ENCODE measurements around the gene AMN1. TPM values are rescaled to one million over a fixed set of nuclear protein-coding genes. Genes with fewer than 3 reads are reported as not detected.

The AMN1 gene
- total and polyA plus RNA-seq, 8 donors = 3.5 to 8.4 (median 4.9) TPM

DNA sequence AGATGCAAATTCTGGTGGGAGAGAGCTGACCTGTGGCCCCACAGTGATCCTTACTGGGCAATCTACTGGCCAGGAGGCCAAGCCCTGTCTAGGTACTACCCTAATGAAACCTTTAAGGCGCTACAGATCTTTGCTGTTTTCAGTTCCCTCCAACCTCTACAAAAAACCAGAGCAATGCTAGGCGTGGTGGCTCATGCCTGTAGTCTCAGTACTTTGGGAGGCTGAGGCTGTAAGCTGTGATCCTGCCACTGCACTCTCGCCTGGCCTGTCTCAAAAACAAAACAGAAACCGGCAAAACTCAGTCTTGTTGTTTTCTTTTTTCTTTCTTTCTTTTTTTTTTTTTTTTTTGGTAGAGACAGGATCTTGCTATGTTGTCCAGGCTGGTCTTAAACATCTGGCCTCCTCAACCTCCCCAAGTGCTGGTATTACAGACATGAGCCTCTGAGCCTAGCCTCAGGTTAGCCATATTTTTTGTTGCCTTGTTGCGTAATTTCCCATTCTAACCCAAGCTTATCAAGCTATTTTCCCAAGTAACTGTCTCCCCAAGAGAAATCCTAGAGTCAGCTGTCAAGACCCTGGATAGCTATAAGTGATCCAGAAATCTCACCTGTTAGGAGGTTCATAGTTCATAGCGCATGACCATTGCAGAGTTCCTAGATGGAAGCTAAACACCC, 66.5 kb downstream of the AMN1 start:
- DNase-seq (no peak), FAIRE-seq (no peak), ATAC-seq (no peak)
- Histone ChIP-seq H3K9me3 (no peaks in the 10 kb centered on the region), H3K27ac (no peak overlapping the region), H3K4me3 (no peak overlapping the region), H3K4me1 (peaks cover 0 to 6% (median 6%) of the 10 kb centered on the region in 3 donors), H3K27me3 (no peaks in the 10 kb centered on the region), H3K36me3 (peaks cover 0 to 2% (median 0%) of the 10 kb centered on the region in 3 donors)
- 96 to 97% methylated on average over 6 of the region's 6 CpGs for WGBS, 2 donors
- intact Hi-C loops (cut with DNase I) = no loop called here
- TF ChIP-seq, protein P1, sequence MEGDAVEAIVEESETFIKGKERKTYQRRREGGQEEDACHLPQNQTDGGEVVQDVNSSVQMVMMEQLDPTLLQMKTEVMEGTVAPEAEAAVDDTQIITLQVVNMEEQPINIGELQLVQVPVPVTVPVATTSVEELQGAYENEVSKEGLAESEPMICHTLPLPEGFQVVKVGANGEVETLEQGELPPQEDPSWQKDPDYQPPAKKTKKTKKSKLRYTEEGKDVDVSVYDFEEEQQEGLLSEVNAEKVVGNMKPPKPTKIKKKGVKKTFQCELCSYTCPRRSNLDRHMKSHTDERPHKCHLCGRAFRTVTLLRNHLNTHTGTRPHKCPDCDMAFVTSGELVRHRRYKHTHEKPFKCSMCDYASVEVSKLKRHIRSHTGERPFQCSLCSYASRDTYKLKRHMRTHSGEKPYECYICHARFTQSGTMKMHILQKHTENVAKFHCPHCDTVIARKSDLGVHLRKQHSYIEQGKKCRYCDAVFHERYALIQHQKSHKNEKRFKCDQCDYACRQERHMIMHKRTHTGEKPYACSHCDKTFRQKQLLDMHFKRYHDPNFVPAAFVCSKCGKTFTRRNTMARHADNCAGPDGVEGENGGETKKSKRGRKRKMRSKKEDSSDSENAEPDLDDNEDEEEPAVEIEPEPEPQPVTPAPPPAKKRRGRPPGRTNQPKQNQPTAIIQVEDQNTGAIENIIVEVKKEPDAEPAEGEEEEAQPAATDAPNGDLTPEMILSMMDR (IDR thresholded peaks at IDR 0.05) = no peak

DNA sequence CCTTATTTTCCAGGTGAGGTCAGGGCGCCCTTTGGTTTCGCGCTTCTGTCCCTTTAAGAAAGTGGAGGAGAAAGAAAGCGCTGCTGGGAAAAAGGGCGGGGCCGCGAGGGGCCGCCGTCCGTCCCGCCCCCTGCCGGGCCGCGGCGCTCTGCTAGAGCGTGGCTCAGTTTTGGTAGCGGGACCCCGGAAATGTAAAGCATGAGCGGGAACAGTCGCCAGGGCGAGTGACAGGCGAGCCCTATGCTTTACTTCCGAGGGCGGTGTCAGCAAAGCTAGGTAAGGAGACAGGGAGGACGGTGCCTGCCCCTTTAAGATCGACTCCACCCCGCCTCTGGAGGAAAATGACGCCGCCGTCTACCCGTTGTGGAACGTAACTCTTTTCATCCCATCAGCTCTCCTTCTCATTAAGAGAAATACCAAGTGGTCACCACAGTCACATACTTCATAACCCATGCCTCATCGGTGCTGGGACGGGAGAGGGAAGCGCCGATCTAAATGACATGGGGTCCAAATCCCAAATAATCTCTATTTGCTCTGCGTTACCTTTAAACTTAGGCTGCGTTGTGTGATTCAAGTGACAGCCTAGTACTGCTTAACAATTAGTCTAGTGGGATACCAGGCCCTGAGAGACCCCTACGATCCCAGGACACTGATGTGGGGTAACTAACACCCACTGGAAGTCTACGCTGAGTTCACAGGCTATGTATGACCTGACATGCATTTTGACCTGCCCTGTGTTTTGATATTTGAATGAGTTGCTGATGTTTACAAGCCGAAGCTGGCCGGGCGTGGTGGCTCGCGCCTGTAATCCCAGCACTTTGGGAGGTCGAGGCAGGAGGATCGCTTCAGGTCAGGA, 69.5 kb downstream of the AMN1 start, which contains the start of gene ETFBKMT:
Gene ETFBKMT, plus strand, starts transcription at position 602 of the 856 bp plus-strand sequence. CDS start 2,266 bp downstream, outside the sequence.
- Histone ChIP-seq H3K9me3 (no peaks in the 10 kb centered on the region), H3K4me1 (peaks cover 0 to 19% (median 18%) of the 10 kb centered on the region in 3 donors), H3K4me3 (peak within 1 kb of the TSS; percentile 38 to 76 (median 45)), H3K27me3 (no peaks in the 10 kb centered on the region), H3K27ac (peak within 1 kb of the TSS; percentile 85 to 97 (median 90)), H3K36me3 (peaks cover 0 to 2% (median 0%) of the 10 kb centered on the region in 3 donors)
- ATAC-seq (peak; percentile 91 to 96 (median 93)), FAIRE-seq (no peak), DNase-seq (peak; percentile 89 to 95 (median 94))
- TF ChIP-seq, protein P1 (IDR thresholded peaks at IDR 0.05) = peak in 3 of 4 donors; percentile 20 to 37 (median 34)
- WGBS, 2 donors = 1% methylated on average over 47 of the region's 47 CpGs
- intact Hi-C loops (cut with DNase I) = loop anchor here in 1 of 3 donors (10.0 kb wide), 1 partner anchor 645 kb away; no protein-coding TSS in a partner anchor

DNA sequence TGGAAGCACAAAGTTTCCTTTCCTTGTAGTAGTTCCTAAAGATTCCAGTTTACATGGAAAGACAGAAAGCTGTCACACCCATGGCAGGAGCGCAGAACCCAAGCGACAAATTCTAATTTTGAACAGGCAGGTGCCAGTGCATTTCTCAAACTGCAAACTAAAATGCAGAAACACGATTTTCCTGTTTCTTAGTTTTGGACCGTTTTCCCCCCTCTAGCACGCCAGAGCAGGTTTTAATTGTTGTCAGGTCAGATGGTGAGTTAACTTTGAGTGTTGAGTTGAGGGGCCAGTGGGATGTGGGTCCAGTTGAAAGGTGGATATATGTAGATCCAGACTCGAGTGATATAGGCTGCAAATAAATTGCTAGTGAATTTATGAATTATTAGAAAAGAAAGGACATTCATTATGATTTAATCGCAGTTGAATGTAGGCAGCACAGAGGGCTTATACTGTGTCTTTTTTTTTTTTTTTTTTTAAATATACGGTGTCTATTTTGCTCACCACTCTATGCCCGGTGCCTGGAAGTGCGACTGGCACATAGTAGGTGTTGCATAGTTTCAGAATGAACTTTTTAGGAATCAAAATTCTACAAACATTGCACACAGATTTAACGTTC, 70.2 kb downstream of the AMN1 start:
- Histone ChIP-seq H3K4me1 (peaks cover 0 to 21% (median 18%) of the 10 kb centered on the region in 3 donors), H3K36me3 (peaks cover 0 to 1% (median 0%) of the 10 kb centered on the region in 3 donors), H3K4me3 (peak overlapping the region in 3 of 4 donors; percentile 39 to 76 (median 51)), H3K27ac (peak overlapping the region; percentile 85 to 97 (median 90)), H3K9me3 (no peaks in the 10 kb centered on the region), H3K27me3 (no peaks in the 10 kb centered on the region)
- WGBS, 2 donors = 5 to 7% methylated on average over 11 of the region's 11 CpGs
- FAIRE-seq = no peak
- DNase-seq = no peak
- intact Hi-C loops (cut with DNase I) = loop anchor here in 1 of 3 donors (10.0 kb wide), 1 partner anchor 646 kb away; no protein-coding TSS in a partner anchor
- TF ChIP-seq, protein P1 (IDR thresholded peaks at IDR 0.05) = no peak
- ATAC-seq = peak; percentile 3 to 7 (median 6)

DNA sequence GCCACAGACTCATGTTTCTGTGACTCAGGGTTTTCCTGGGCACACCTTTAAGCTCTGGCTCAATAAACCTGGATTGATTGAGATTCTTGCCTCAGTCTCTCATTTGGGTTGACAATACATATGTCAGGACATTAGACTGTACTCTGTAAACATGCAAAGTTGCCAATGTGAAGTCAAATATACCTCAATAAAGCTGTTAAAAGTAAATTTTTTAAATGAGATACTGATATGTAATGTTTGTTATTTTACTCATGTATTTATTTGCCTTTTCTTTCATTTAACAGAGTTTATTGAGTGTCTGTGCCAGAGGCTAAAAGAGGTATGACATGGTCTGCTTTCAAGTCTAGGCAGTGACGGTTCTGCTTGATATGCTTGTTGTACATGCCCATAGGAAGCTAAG, 73.0 kb downstream of the AMN1 start:
- TF ChIP-seq, protein P1 (IDR thresholded peaks at IDR 0.05) = no peak
- no peak overlapping the region for H3K4me3 ChIP-seq
- DNase-seq (no peak), ATAC-seq (no peak), FAIRE-seq (no peak)
- no peaks in the 10 kb centered on the region for H3K36me3 ChIP-seq
- H3K27me3 ChIP-seq = no peaks in the 10 kb centered on the region
- no peaks in the 10 kb centered on the region for H3K9me3 ChIP-seq
- WGBS, 2 donors = 40 to 57% methylated on average over 1 of the region's 1 CpG
- intact Hi-C loops (cut with DNase I) = loop anchor here in 1 of 3 donors (10.0 kb wide), 1 partner anchor 649 kb away; no protein-coding TSS in a partner anchor
- H3K27ac ChIP-seq = peak overlapping the region in 1 of 4 donors; percentile 83
- peaks cover 0 to 28% (median 18%) of the 10 kb centered on the region in 3 donors for H3K4me1 ChIP-seq

Measured in pancreas (tissue), 10 donors.